K562 (cell line): ENCODE data around the gene MECR. TPM values are rescaled to one million over a fixed set of nuclear protein-coding genes. Genes with fewer than 3 reads are reported as not detected.

Experiments used
- ARNT ChIP-seq, 2 experiments: fragments of 450-650 bp; IDR thresholded peaks; 2 replicates each; pipeline ENCODE4 v1.6.1; 2016; ENCODE audit warnings: mild to moderate bottlenecking in 1 of 2
- CXXC5 ChIP-seq: fragments of 250-450 bp; sonication (Bioruptor Pico); IDR thresholded peaks from 2 replicates; pipeline ENCODE4 v1.8.0; 2022; ENCODE audit warnings: inconsistent platforms, mild to moderate bottlenecking, moderate library complexity
- E2F5 ChIP-seq: sonication (generic); formaldehyde crosslinking; IDR thresholded peaks from 2 replicates; pipeline ENCODE4 v1.8.0; 2022; ENCODE audit warnings: mild to moderate bottlenecking, missing genetic modification reagents
- HDAC1 ChIP-seq, 2 experiments: fragments of 450-650 bp; IDR thresholded peaks; 2 replicates each; pipeline ENCODE4 v1.6.1; 2016 to 2017; ENCODE audit warnings: inconsistent platforms in 1 of 2, mild to moderate bottlenecking in 1 of 2, moderate library complexity in 1 of 2
- HEY1 ChIP-seq: fragments of 250-450 bp; sonication (Bioruptor Pico); IDR thresholded peaks from 2 replicates; pipeline ENCODE4 v1.5.0; 2020; ENCODE audit warnings: mild to moderate bottlenecking, moderate library complexity, borderline replicate concordance
- JUN ChIP-seq, 2 experiments: sonication (generic) in 1 of 2; formaldehyde crosslinking in 1 of 2; IDR thresholded peaks; 2 replicates each; pipeline versions ENCODE4 v1.6.1 to v1.8.0; 2012 to 2022; ENCODE audit warnings: borderline replicate concordance in 2 of 2, mild to moderate bottlenecking in 2 of 2, improper control_type of control experiment in 1 of 2, low read depth in 1 of 2, low read length in 1 of 2, missing genetic modification reagents in 1 of 2
- KAT2B ChIP-seq: IDR thresholded peaks from one replicate; pipeline ENCODE4 v1.6.1; 2012; ENCODE audit warnings: low read depth, mild to moderate bottlenecking, control low read depth, inconsistent platforms, low read length, moderate library complexity
- KDM5B ChIP-seq: fragments of 200-600 bp; sonication (generic); IDR thresholded peaks from 2 replicates; pipeline ENCODE4 v1.6.1; 2012; ENCODE audit warnings: low read depth, mild to moderate bottlenecking, moderate library complexity, low read length, control low read depth, inconsistent platforms; ENCODE audit not compliant: insufficient replicate concordance
- MTA2 ChIP-seq: fragments of 450-650 bp; IDR thresholded peaks from 2 replicates; pipeline ENCODE4 v1.6.1; 2016; ENCODE audit warnings: low read depth
- POLR2A ChIP-seq: fragments of 450-650 bp; conservative IDR thresholded peaks from 2 replicates; pipeline ENCODE4 v1.6.1; 2016
- SRF ChIP-seq, 2 experiments: fragments of 250-450, 450-650 bp in 1 of 2; sonication (Bioruptor Pico) in 1 of 2; sonication (generic) in 1 of 2; formaldehyde crosslinking; IDR thresholded peaks; 2 replicates each; pipeline versions ENCODE4 v1.5.0 to v1.5.1; 2020 to 2022; ENCODE audit warnings: mild to moderate bottlenecking in 1 of 2, missing genetic modification reagents in 1 of 2
- ZBTB49 ChIP-seq: sonication (generic); formaldehyde crosslinking; IDR thresholded peaks from 2 replicates; pipeline ENCODE4 v1.8.0; 2022; ENCODE audit warnings: missing genetic modification reagents, mild to moderate bottlenecking, borderline replicate concordance
- ZNF395 ChIP-seq: fragments of 200-800 bp; sonication (Bioruptor generic); IDR thresholded peaks from 2 replicates; pipeline ENCODE4 v1.6.1; 2017; ENCODE audit warnings: missing genetic modification characterization, missing compliant biosample characterization
- ZNF592 ChIP-seq: fragments of 450-650 bp; IDR thresholded peaks from 2 replicates; pipeline ENCODE4 v1.6.1; 2017; ENCODE audit warnings: antibody characterized with exemption, mild to moderate bottlenecking
- polyA plus RNA-seq, 8 experiments: library from polyadenylated mRNA; depleted of rRNA in 4 of 8; stranded (reverse) in 5 of 8; unstranded in 3 of 8; fragments of >200 nt; fragmentation: Nextera tagmentation in 2 of 8; fragmentation: Illumina TruSeq in 1 of 8; extraction: Ambion mirVana in 2 of 8; extraction: Trizol in 1 of 8; gene quantifications; 2 replicates each; pipeline versions ENCODE4 v1.2.1 to v1.2.3, GENCODE V29; 2011 to 2014; ENCODE audit warnings: inconsistent platforms in 1 of 8, missing spikeins in 1 of 8
- total RNA-seq, 7 experiments: library from RNA; depleted of rRNA in 6 of 7; stranded (reverse); fragments of >200 nt in 6 of 7; fragmentation: Illumina TruSeq in 2 of 7; extraction: Trizol in 2 of 7; gene quantifications; 2 replicates each; pipeline versions ENCODE4 v1.2.1 to v1.2.3, GENCODE V29; 2011 to 2021; ENCODE audit warnings: low replicate concordance in 1 of 7
- TF ChIP-seq, protein P1 (sequence below): fragments of 450-650 bp; IDR thresholded peaks from 2 replicates; pipeline ENCODE4 v1.6.1; 2016

Gene MECR
- total and polyA plus RNA-seq, 9 of the 15 experiments (the other 6 are each of a cell fraction or from before 2014, with no cell fraction given) = 10.4 to 58.6 (median 42.9) TPM

DNA sequence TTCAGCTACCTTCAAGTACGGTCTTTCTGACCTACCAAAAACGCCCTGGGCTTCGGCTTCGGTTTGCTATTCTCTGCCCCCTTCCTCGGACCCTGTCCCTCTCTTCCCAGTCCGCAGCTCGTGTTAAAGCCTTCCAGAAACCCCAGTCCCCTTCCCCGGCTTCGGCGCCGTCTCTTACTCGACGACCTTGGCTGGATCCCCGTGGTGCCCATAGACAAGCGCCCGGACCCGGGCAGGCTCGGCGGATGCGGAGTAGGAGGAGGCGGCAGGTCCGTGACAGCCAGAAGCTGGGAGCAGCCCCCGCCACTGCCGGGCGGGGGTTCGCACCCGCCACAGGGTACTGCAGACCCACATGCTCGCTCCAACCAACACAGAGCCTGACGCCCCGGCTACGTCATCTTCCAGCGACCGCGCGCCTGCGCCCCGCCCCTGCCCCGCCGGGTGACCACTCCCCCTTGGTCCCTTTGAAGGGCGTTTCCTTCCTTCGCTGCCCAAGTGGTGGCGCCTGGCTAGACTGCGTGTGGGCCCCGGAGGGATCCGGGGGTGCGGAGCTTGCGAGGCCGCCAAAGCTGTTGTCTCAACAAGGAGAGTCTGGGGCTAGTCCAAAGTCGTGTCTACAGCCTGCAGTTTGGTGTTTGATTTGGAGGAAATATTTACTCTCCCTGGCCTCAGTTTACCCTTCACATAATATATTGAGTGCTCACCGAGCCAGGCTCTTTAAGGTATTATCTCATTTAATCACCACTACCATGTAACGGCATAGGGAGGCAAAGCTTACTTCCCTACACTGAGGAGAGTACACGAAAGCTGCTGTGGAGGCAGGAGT lies at the start of gene MECR (continued):
- TF ChIP-seq ZNF592 (peak; percentile 66; the same call in 1 of the 2 replicates), HDAC1 (IDR thresholded peaks at IDR 0.05) (peak; percentile 72 to 97; a peak in 3 of 4 replicates), CXXC5 (CRISPR knock-in tag) (peak; percentile 89), MTA2 (no peak), POLR2A (peak; percentile 91), ARNT (IDR thresholded peaks at IDR 0.05) (no peak; a peak in 1 of 4 replicates), E2F5 (CRISPR knock-in tag) (0 out of 2 replicates have a peak, but pooled peaks have one; percentile 20), SRF (CRISPR knock-in tag; IDR thresholded peaks at IDR 0.05) (peak in 1 of 2 experiments; percentile 73; a peak in 2 of 4 replicates), JUN (IDR thresholded peaks at IDR 0.05; ENCODE audit: borderline replicate concordance, low read depth, low read length) (peak; percentile 80; the same call in 1 of the 2 replicates), JUN (CRISPR knock-in tag; IDR thresholded peaks at IDR 0.05; ENCODE audit: borderline replicate concordance) (0 out of 2 replicates have a peak, but pooled peaks have one; percentile 44), ZNF395 (peak; percentile 76; the same call in 1 of the 2 replicates), ZBTB49 (CRISPR knock-in tag) (peak; percentile 90; the same call in 1 of the 2 replicates), KDM5B (peak; percentile 94), KAT2B (peak; percentile 64), HEY1 (CRISPR knock-in tag) (no peak)
- TF ChIP-seq, protein P1, sequence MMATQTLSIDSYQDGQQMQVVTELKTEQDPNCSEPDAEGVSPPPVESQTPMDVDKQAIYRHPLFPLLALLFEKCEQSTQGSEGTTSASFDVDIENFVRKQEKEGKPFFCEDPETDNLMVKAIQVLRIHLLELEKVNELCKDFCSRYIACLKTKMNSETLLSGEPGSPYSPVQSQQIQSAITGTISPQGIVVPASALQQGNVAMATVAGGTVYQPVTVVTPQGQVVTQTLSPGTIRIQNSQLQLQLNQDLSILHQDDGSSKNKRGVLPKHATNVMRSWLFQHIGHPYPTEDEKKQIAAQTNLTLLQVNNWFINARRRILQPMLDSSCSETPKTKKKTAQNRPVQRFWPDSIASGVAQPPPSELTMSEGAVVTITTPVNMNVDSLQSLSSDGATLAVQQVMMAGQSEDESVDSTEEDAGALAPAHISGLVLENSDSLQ = peak; percentile 47
